Liver (tissue), 9 donors: ENCODE results near the gene GINM1. TPM values are rescaled to one million over a fixed set of nuclear protein-coding genes. Genes with fewer than 3 reads are reported as not detected.

Experiments
- DNase-seq: peaks from one replicate; pipeline ENCODE4 v3.0.0-alpha.2; 2017; ENCODE audit warnings: low spot score
- H3K27ac ChIP-seq, 2 donors: one replicate each; pipeline ENCODE4 v1.7.0; 2013; ENCODE audit warnings: inconsistent platforms in 2 of 2, low read length in 2 of 2, control low read depth in 1 of 2, low read depth in 1 of 2, mild to moderate bottlenecking in 1 of 2
- H3K27me3 ChIP-seq, 4 donors: one replicate each; pipeline versions ENCODE4 v1.6.1 to v1.7.0; 2013; ENCODE audit warnings: low read length in 3 of 4, inconsistent platforms in 1 of 4, mild to moderate bottlenecking in 1 of 4, moderate library complexity in 1 of 4; ENCODE audit not compliant: control insufficient read depth in 4 of 4, insufficient read depth in 4 of 4
- H3K36me3 ChIP-seq, 4 donors: one replicate each; pipeline versions ENCODE4 v1.6.1 to v1.7.0; 2013; ENCODE audit warnings: low read length in 3 of 4, mild to moderate bottlenecking in 3 of 4, low read depth in 1 of 4, moderate library complexity in 1 of 4; ENCODE audit not compliant: control insufficient read depth in 4 of 4, insufficient read depth in 3 of 4
- H3K4me1 ChIP-seq, 4 donors: one replicate each; pipeline versions ENCODE4 v1.6.1 to v1.7.0; 2013; ENCODE audit warnings: low read length in 3 of 4, mild to moderate bottlenecking in 3 of 4, moderate library complexity in 1 of 4; ENCODE audit not compliant: control insufficient read depth in 4 of 4, insufficient read depth in 4 of 4
- H3K4me3 ChIP-seq, 3 donors: one replicate each; pipeline versions ENCODE4 v1.6.1 to v1.7.0; 2013; ENCODE audit warnings: low read length in 3 of 3, control low read depth in 1 of 3, low read depth in 1 of 3, mild to moderate bottlenecking in 1 of 3
- H3K9ac ChIP-seq, 2 donors: one replicate each; pipeline ENCODE4 v1.7.0; 2013; ENCODE audit warnings: low read length in 2 of 2, mild to moderate bottlenecking in 2 of 2, moderate library complexity in 2 of 2, control low read depth in 1 of 2, low read depth in 1 of 2
- H3K9me3 ChIP-seq, 4 donors: one replicate each; pipeline versions ENCODE4 v1.6.1 to v1.7.0; 2013; ENCODE audit warnings: low read length in 3 of 4; ENCODE audit not compliant: control insufficient read depth in 4 of 4
- ATF3 ChIP-seq: IDR thresholded peaks from 2 replicates; pipeline ENCODE4 v1.6.1; 2016; ENCODE audit warnings: antibody characterized with exemption
- EGR1 ChIP-seq, 2 donors: IDR thresholded peaks; 2 replicates each; pipeline ENCODE4 v1.6.1; 2016 to 2018; ENCODE audit warnings: antibody characterized with exemption in 2 of 2, low read depth in 2 of 2
- FOXA1 ChIP-seq: IDR thresholded peaks from 2 replicates; pipeline ENCODE4 v1.6.1; 2016; ENCODE audit warnings: antibody characterized with exemption
- FOXA2 ChIP-seq: IDR thresholded peaks from 2 replicates; pipeline ENCODE4 v1.6.1; 2016; ENCODE audit warnings: antibody characterized with exemption
- GABPA ChIP-seq, 2 donors: IDR thresholded peaks in 1 of 2; conservative IDR thresholded peaks in 1 of 2; 2 replicates each; pipeline ENCODE4 v1.6.1; 2016; ENCODE audit warnings: antibody characterized with exemption in 2 of 2, mild to moderate bottlenecking in 1 of 2, moderate library complexity in 1 of 2
- HNF4A ChIP-seq, 2 donors: conservative IDR thresholded peaks; 2 replicates each; pipeline ENCODE4 v1.6.1; 2016; ENCODE audit warnings: antibody characterized with exemption in 2 of 2, mild to moderate bottlenecking in 2 of 2
- HNF4G ChIP-seq: IDR thresholded peaks from 2 replicates; pipeline ENCODE4 v1.6.1; 2016; ENCODE audit warnings: antibody characterized with exemption
- JUND ChIP-seq, 2 donors: IDR thresholded peaks; 2 replicates each; pipeline ENCODE4 v1.6.1; 2016; ENCODE audit warnings: antibody characterized with exemption in 2 of 2
- MAX ChIP-seq: IDR thresholded peaks from 2 replicates; pipeline ENCODE4 v1.6.1; 2016; ENCODE audit warnings: antibody characterized with exemption
- NR2F2 ChIP-seq: IDR thresholded peaks from 2 replicates; pipeline ENCODE4 v1.6.1; 2016; ENCODE audit warnings: antibody characterized with exemption
- RAD21 ChIP-seq, 2 donors: IDR thresholded peaks; 2 replicates each; pipeline ENCODE4 v1.6.1; 2016; ENCODE audit warnings: antibody characterized with exemption in 2 of 2, mild to moderate bottlenecking in 2 of 2
- REST ChIP-seq: IDR thresholded peaks from 2 replicates; pipeline ENCODE4 v1.6.1; 2016; ENCODE audit warnings: antibody characterized with exemption, mild to moderate bottlenecking
- RXRA ChIP-seq, 2 donors: IDR thresholded peaks; 2 replicates each; pipeline ENCODE4 v1.6.1; 2017 to 2018; ENCODE audit warnings: antibody characterized with exemption in 2 of 2, mild to moderate bottlenecking in 1 of 2
- SP1 ChIP-seq: IDR thresholded peaks from 2 replicates; pipeline ENCODE4 v1.6.1; 2018; ENCODE audit warnings: antibody characterized with exemption, mild to moderate bottlenecking
- YY1 ChIP-seq: IDR thresholded peaks from 2 replicates; pipeline ENCODE4 v1.6.1; 2016; ENCODE audit warnings: antibody characterized with exemption, mild to moderate bottlenecking
- WGBS: extraction: QIAGEN DNeasy Blood & Tissue Kit; methylation state at CpG from one replicate; pipeline ENCODE4 v1.1.7; 2013; 5-methylcytosine and 5-hydroxymethylcytosine counted together
- polyA plus RNA-seq, 2 donors: library from polyadenylated mRNA; stranded (reverse) in 1 of 2; unstranded in 1 of 2; fragments of 200-250 nt in 1 of 2; fragments of >200 nt in 1 of 2; fragmentation: Nextera tagmentation in 1 of 2; extraction: Ambion mirVana in 1 of 2; gene quantifications; one replicate each; pipeline versions ENCODE4 v1.2.1 to v1.2.3, GENCODE V29; 2013 to 2015
- total RNA-seq, 2 donors: library from RNA; depleted of rRNA; stranded (reverse); fragments of >200 nt; gene quantifications; one replicate each; pipeline ENCODE4 v1.2.3, GENCODE V29; 2014
- TF ChIP-seq, protein P1 (sequence below): IDR thresholded peaks from 2 replicates; pipeline ENCODE4 v1.6.1; 2016; ENCODE audit warnings: antibody characterized with exemption
- TF ChIP-seq, protein P2 (sequence below): fragments of 150-350 bp; IDR thresholded peaks from 2 replicates; pipeline ENCODE4 v1.5.1; 2017; ENCODE audit warnings: improper control_type of control experiment, low read depth, low read length; ENCODE audit not compliant: missing input control
- donor health status: healthy.
- donor health status: healthy.
- donor health status: healthy.
- donor health status: healthy.
- donor health status: healthy.

The GINM1 gene
- total and polyA plus RNA-seq, 4 donors = 20.1 to 30.2 (median 21.9) TPM

DNA sequence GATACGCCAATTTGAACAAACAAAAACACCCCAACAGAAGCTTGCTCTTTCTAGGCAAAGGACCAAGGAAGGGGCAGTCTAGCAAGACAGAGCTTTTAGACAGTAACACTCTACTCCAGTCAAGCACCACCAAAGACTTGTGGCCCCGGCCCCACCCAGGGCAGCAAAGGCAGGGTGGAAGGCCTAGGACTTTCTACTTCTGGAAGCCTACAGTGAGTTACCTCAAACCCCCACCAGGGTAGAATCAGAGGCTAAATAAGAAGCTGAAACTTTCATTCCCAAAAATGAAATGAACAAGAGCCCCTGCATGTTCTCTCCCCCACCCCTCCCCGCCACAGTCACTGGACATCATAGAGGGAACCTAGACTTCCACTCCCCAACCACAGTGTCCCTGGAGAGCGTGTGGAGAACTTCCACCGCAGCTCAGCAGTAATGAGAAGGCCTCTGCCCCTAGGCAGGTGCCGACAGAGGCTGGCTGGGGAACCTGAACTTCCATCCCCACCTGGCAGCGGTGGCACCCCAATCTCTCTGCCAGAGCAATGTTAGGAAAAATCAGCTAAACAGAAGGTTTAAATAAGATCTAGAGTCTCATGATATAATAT lies 42.3 kb downstream of the GINM1 start:
- Histone ChIP-seq H3K9ac (no peak overlapping the region), H3K4me3 (no peak overlapping the region), H3K36me3 (peaks cover 0 to 2% (median 0%) of the 10 kb centered on the region in 4 donors), H3K4me1 (peaks cover 0 to 3% (median 0%) of the 10 kb centered on the region in 4 donors), H3K9me3 (peaks cover 0 to under 1% (median under 1%) of the 10 kb centered on the region in 4 donors), H3K27ac (no peak overlapping the region), H3K27me3 (no peaks in the 10 kb centered on the region)
- DNase-seq = no peak
- WGBS = 95% methylated on average over 7 of the region's 7 CpGs
- TF ChIP-seq FOXA1 = no peak
- TF ChIP-seq YY1 = no peak
- TF ChIP-seq ATF3 = no peak
- TF ChIP-seq HNF4G = no peak
- no peak for TF ChIP-seq JUND (IDR thresholded peaks at IDR 0.05)
- no peak for TF ChIP-seq MAX
- no peak for TF ChIP-seq RXRA (IDR thresholded peaks at IDR 0.05)

DNA sequence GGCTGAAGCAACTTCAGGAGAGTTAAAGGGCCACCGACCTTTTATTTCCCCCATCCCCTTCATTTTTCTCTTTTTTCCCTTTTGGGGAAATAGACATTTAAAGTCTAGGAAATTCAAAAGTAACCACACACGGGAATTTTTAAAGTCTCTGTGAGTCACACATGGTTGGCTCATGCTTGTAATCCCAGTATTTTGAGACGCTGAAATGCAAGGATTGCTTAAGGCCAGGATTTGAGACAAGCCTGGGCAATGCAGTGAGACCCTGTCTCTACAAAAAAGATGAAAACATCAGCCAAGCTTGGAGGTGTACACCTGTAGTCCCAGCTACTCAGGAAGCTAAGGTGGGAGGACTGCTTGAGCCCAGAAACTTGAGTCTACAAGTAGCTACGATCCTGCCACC lies 48.2 kb downstream of the GINM1 start:
- TF ChIP-seq JUND (IDR thresholded peaks at IDR 0.05) (no peak), HNF4A (conservative IDR thresholded peaks at IDR 0.05) (no peak), FOXA2 (no peak)
- TF ChIP-seq, protein P1, sequence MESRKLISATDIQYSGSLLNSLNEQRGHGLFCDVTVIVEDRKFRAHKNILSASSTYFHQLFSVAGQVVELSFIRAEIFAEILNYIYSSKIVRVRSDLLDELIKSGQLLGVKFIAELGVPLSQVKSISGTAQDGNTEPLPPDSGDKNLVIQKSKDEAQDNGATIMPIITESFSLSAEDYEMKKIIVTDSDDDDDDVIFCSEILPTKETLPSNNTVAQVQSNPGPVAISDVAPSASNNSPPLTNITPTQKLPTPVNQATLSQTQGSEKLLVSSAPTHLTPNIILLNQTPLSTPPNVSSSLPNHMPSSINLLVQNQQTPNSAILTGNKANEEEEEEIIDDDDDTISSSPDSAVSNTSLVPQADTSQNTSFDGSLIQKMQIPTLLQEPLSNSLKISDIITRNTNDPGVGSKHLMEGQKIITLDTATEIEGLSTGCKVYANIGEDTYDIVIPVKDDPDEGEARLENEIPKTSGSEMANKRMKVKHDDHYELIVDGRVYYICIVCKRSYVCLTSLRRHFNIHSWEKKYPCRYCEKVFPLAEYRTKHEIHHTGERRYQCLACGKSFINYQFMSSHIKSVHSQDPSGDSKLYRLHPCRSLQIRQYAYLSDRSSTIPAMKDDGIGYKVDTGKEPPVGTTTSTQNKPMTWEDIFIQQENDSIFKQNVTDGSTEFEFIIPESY = no peak
- 93% methylated on average over 4 of the region's 4 CpGs for WGBS
- no peaks in the 10 kb centered on the region for H3K27me3 ChIP-seq

GRCh38 chr6:149615805-149616204 lies 49.6 kb downstream of the GINM1 start:
- no peak for TF ChIP-seq ATF3
- TF ChIP-seq SP1 = no peak
- no peak for TF ChIP-seq RXRA (IDR thresholded peaks at IDR 0.05)
- TF ChIP-seq JUND (IDR thresholded peaks at IDR 0.05) = no peak
- no peak for TF ChIP-seq GABPA (IDR thresholded peaks at IDR 0.05 in 1 of 2, conservative IDR thresholded peaks at IDR 0.05 in 1 of 2)
- no peak for TF ChIP-seq RAD21 (IDR thresholded peaks at IDR 0.05)
- TF ChIP-seq FOXA1 = no peak
- no peak for TF ChIP-seq NR2F2
- TF ChIP-seq, protein P2, sequence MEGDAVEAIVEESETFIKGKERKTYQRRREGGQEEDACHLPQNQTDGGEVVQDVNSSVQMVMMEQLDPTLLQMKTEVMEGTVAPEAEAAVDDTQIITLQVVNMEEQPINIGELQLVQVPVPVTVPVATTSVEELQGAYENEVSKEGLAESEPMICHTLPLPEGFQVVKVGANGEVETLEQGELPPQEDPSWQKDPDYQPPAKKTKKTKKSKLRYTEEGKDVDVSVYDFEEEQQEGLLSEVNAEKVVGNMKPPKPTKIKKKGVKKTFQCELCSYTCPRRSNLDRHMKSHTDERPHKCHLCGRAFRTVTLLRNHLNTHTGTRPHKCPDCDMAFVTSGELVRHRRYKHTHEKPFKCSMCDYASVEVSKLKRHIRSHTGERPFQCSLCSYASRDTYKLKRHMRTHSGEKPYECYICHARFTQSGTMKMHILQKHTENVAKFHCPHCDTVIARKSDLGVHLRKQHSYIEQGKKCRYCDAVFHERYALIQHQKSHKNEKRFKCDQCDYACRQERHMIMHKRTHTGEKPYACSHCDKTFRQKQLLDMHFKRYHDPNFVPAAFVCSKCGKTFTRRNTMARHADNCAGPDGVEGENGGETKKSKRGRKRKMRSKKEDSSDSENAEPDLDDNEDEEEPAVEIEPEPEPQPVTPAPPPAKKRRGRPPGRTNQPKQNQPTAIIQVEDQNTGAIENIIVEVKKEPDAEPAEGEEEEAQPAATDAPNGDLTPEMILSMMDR = no peak
- TF ChIP-seq YY1 = no peak
- TF ChIP-seq HNF4A (conservative IDR thresholded peaks at IDR 0.05) = no peak
- TF ChIP-seq EGR1 (IDR thresholded peaks at IDR 0.05; ENCODE audit: low read depth in 2 of 2) = no peak
- TF ChIP-seq HNF4G = no peak
- no peak for TF ChIP-seq REST
- Histone ChIP-seq H3K4me3 (no peak overlapping the region), H3K36me3 (peaks cover 1 to 12% (median 6%) of the 10 kb centered on the region in 4 donors), H3K9ac (no peak overlapping the region), H3K27me3 (no peaks in the 10 kb centered on the region), H3K4me1 (no peaks in the 10 kb centered on the region), H3K27ac (no peak overlapping the region), H3K9me3 (peaks cover 0 to 7% (median 4%) of the 10 kb centered on the region in 4 donors)
- no peak for DNase-seq
- WGBS = 75% methylated on average over 5 of the region's 5 CpGs

More for the DNA sequence above, 48.2 kb downstream of the GINM1 start:
- peaks cover under 1 to 12% (median 5%) of the 10 kb centered on the region in 4 donors for H3K36me3 ChIP-seq
- H3K9ac ChIP-seq = no peak overlapping the region
- no peak overlapping the region for H3K4me3 ChIP-seq
- H3K27ac ChIP-seq = no peak overlapping the region
- no peak for DNase-seq
- peaks cover 0 to 7% (median 4%) of the 10 kb centered on the region in 4 donors for H3K9me3 ChIP-seq
- no peaks in the 10 kb centered on the region for H3K4me1 ChIP-seq
